ENCODE data around the gene GPSM1.

The GPSM1 gene

DNA sequence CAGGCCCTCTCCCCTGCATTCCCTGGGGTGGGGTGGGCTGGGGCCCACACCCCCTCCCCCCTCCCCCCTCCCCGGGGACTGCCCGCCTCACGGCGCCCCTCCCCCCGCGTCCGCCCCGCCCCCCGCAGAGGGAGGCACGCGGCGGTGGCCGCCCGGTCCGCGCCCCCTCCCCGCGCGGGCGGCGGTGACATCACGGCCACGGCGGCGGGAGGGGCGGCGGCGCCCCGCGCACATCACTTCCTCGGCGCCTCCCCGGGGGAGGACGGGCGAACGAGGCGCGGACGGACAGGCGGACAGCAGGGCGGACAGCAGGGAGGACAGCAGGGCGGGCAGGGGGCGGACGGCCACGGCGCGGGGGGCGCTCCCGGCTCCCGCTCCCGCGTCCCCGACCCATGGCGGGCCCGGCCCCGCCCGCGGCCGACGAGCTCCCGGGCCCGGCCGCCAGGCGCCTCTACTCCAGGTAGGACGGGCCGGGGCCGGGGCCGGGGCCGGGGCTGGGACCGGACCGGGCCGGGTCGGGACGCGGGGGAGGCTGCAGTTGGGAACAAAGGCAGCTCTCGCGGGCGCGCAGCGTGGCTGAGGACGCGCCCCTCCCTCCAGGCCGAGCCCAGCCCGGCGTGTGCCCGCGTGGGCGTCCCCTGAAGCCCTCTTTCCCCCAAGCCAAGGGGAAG is at the start of gene GPSM1:
Gene GPSM1 (plus strand): TSS at position 236 of the 671 bp plus-strand sequence. CDS start 157 bp downstream, at position 393.
- DNase-seq: peak; percentile 29 to 32

DNA sequence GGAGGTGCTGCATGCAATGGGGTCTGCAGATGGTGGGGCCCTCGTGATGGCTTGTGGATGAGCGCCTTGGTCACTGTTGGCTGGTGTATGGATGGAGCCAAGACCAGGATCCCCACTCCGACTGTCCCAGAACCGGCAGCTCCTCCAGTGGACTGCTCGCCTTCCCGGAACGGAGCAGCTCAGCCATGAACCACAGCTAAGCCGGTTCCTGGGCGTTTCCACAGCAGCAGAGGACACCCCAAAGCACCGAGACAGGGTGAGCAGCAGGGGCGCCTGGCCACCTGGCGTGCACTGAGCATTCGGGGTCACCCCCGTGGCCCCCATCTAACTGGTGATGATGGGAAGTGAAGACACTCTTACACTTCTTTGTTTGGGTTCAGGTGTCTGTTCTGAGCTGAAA is 49.6 kb upstream of the GPSM1 start:
- no peak for DNase-seq

DNA sequence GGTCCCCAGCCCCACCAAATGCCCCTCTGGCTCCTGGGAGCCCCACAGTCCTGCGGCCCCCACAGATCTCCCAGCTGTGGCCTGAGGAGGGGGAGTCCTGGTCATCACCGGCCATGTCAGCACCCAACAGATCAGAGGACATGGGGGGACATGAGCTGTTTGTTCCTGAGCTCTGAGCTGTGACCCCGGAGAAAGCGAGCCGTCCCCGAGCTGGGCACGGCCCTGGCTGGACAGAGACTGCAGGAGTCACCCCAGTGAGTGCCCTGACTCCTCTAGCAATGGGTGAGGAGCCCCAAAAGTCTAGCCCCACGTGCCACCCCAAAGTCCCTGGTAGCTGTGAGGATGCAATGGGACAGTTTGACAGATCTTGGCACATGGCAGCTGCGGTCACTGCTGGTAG is 49.1 kb upstream of the GPSM1 start:
- DNase-seq: no peak

DNA sequence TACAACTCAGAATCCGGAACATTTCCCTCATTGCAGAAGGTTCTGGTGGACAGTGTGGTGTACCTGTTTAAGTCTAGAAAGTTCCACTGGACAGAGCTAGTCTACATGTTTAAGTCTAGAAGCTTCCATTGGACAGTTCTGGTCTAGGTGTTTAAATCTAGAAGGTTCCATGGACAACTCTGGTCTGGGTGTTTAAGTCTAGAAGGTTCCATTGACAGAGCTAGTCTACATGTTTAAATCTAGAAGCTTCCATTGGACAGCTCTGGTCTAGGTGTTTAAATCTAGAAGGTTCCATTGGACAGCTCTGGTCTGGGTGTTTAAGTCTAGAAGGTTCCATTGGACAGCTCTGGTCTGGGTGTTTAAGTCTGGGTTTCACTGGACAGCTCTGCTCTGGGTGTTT is 48.4 kb upstream of the GPSM1 start:
- DNase-seq: no peak

DNA sequence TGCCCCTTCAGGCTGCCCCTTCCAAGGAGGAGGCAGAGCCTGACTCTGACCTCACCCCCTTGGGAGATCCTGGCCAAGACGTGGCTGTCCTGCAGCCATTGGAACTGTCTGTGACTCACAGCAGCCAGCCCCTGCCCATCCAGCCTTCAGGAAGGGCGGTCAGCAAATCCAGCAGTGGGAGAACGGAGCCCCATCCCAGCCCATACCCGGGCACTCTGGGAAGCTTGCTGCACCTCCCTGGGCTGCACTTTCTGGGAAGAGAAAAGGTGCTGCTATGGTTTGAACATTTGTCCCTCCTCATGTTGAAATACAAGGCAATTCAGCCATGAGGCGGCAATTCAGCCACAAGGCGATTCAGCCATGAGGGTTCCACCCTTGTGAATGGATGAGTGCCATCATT is 47.9 kb upstream of the GPSM1 start:
- no peak for DNase-seq

- DNase-seq: no peak
Observed at GRCh38 chr9:136280535-136281315, 46.6 kb upstream of the GPSM1 start.

- no peak for DNase-seq
Observed at GRCh38 chr9:136281421-136282271, 45.7 kb upstream of the GPSM1 start.

GRCh38 chr9:136282272-136282861 is 45.0 kb upstream of the GPSM1 start:
- no peak for DNase-seq

DNA sequence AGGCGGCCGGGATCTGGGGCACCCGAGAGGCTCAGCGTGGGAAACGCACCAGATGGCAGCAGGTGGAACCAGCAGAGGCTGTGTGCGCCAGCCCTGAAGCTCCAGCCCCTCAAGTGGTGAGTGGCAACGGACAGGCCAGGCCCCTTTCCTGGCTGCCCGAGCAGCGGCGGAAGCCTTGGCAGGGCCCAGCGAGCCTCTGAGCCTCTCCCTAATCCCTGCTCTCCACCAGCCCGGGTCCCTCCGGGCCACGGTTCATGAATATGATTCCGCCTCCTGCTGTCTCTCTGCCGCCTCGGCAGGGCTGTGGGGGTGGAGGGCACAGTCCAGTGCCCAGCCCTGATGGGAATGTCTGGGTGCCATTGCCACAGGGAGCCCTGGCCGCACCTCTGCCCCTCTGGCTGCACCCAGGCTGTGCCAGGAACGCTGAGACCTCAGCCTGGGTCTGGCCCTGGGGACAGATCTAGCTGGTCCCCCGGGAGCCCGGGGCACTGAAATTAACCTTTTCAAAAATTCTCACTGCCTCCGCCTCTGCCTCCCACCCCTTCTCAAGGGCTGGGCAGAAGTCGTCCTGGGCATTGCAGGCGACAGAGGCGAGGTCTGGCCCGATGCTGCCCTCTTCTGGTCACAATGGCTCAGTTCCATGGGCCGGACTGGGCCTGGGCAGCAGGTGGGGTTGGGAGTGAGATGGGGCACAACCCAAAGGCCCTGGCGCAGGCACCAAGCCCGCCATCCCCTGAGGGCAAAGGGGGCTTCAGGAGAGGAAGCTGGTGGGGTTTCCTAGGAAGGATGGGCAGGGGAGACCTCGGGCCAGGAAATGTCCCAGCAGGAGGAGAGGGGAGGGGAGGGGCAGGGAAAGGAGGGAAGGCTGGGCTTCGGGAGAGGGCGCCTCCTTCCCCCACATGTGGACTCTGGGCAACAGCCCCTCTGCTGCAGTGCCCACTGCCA is 43.8 kb upstream of the GPSM1 start:
- DNase-seq: peak; percentile 44 to 82

- no peak for DNase-seq
Observed at GRCh38 chr9:136284311-136284710, 43.0 kb upstream of the GPSM1 start.

DNA sequence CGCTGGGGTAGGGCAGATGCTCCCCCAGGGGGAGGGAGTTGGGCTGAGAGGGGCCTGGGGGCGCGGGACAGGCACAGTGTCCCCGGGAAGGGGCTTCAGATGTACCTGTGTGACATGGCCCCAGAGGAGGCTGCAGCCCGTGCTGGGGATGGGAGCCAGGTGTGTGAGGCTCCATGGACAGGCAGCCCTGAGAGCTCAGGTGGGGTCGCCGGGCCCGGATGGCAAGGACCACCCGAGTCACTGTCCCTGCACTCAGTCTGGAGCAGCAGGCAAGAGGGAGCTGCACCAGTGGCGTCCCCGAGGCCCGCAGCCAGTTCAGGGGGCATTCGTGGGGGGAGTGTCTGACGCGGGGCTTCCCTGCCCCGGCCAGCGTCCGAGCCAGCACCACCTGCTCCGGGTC is 42.4 kb upstream of the GPSM1 start:
- no peak for DNase-seq

DNA sequence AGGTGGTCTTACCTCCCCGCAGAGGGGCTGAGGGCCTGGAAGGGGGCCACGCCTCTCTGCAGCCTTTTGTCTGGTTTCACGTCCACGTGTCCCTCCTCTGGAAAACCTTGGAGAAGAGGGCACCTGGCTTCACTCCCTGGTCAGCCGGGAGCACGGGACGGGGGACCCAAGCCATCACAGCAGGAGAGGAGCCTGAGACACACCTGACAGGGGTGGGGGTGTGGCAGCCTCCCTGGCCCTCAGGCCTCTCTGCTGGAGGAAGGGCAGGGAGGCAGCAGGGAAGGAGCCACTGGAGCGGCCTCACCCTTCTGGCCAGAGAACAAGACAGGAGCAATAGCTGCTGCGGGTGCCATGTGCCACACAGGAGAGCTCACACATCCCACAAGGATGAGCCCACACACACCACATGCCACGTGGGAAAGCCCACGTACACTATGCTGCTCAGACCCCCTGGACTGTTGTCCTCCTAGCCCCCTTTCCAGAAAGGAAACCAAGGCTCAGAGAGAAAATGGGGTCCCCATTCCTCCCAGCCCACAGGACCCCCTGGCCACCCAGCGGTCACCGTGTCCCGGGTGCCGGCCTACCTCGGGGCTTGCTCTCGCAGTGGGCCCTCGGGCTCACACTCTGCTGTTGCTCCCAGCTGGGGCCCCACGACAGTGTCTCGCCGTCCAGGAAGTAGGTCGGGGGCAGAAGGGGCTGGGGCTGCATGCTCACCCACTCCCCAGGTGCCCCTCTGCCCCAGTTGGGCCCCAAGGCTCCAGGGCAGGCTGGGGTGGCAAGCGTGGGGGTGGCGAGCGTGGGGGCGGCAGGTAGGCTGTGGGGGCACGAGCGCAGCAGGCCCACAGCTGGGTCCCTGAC is 41.6 kb upstream of the GPSM1 start:
- no peak for DNase-seq

DNA sequence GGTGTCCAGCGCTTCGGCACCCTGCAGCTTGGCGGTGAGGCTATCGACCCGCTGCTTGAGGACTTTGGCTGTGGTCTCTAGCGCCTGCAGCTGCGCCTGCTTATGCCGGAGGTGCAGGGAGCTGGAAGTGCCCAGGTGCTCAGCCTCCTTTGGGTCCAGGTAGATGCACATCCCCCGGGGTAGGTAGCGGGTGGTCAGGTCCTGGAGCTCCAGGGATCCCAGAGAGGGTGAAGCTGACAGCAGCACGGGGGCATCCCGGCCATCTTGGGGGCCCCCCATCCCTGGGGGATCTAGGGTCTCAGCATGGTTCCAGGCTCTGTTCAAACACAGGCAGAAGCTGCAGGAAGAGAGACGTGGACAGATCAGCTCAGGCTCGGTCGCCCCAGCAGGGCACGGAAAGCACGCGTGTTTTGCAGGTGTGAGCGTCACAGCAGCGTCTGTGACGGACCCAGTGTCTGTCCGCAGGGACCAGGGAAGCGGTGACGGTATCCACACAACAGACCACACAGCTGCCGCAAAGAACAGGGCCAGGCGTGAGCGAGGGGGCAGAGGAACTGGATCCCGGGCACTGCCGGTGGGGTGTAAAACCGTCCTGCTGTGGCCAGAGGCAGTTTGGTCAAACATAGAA is 40.9 kb upstream of the GPSM1 start:
- DNase-seq: no peak

- no peak for DNase-seq
Observed at GRCh38 chr9:136286987-136287379, 40.4 kb upstream of the GPSM1 start.

GRCh38 chr9:136287960-136288753 is 39.2 kb upstream of the GPSM1 start:
- DNase-seq: no peak

DNA sequence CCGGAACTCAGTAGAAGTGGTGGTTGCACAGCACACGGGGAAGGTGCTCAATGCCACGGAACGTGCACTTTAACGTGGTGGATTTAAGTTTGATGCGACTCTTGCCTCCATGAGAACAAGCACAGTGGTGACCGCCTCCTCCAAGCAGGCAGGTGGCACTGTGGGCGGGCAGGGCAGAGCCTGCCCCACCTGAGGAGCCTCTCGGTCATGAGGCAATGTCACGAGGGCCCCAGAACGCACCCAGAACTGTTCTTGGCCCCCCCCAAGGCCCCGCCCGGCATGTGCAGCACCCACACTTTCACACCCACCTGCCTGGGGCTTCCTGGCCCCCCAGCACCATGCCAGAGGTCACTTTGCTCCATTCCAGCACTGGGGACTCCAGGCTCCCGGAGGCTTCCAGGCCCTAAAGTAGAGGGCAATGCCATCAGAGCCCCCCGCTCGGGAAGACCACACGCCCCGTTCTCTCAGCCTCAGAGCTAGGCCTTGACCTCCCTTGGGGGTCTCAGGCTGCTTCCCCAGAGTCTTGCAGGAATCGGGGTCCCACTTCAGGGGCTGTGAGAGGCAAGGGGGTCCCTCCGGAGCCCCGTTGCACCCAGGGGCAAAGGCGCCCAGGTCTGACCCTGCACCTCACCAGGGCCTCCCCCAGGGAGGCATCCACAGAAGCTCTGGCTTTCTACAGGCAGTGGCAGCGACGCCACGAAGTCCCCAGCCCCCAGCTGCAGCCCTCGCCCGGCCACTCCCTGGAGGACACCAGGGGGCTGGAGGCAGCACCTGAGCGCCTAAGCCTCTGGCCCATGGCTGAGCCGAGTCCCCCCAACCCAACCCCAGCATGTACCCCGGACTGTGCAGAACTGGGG is 37.5 kb upstream of the GPSM1 start:
- DNase-seq: no peak

- no peak for DNase-seq
Observed at GRCh38 chr9:136290508-136291000, 36.8 kb upstream of the GPSM1 start.

GRCh38 chr9:136291306-136292025 is 35.9 kb upstream of the GPSM1 start:
- DNase-seq: no peak
